EH (cell line): ENCODE measurements around the gene CTXND1.
"Not testable (repeated sequence)": the region's sequence is repeated elsewhere in the genome, so short reads cannot be mapped to it uniquely, and the experiment has no call there.

ENCODE experiments used
- DNase-seq: peaks from one replicate; pipeline ENCODE4 v3.0.0-alpha.2; 2015; ENCODE audit warnings: low read depth

Gene CTXND1

DNA sequence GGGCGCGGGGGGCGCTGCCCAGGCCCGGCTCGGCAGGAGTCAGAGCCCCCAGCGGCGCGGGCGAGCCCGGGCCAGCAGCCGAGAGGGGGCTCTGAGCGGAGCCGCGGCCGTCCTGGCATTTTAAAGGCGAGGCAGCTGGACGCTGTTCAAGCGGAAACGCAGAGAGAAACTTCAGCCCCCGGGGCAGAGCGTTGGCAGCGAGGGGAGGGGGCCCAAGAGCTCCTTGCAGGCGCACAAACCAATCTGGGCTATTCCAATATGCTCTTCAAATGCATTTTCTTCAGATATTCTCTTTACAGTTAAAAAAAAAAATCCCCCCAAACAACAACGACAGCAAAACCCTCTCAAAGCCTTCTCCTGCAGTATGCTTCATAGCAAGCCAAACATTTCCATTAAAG is at the start of gene CTXND1:
TSS of gene CTXND1 (minus strand) at position 93 of the 398 bp plus-strand sequence. CDS start 50,264 bp downstream, outside the sequence.
- DNase-seq: peak; percentile 2

DNA sequence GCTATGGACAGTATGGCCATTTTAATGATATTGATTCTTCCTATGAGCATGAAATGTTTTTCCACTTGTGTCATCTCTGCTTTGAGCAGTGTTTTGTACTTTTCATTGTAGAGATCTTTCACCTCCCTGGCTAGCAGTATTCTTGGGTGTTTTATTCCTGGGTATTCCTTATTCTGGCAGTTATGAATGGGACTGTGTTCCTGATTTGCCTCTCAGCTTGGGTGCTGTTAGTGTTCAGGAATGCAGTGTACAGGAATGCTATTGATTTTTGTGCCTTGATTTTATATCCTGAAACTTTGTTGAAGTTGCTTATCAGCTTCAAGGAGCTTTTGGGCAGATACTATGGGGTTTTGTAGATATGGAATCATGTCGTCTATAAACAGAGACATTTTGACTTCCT is 49.5 kb upstream of the CTXND1 start:
- no peak for DNase-seq

DNA sequence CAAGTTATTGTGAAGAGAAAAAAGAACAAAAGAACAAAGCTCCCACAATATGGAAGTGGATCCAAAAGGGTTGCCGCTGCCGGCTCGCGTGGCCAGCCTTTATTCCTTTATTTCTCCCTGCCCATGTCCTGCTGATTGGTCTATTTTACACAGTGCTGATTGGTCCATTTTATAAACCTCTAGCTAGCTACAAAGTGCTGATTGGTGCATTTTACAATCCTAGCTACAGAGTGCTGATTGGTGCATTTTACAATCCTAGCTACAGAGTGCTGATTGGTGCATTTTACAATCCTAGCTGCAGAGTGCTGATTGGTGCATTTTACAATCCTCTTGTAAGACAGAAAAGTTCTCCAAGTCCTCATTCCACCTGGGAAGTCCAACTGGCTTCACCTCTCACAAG is 43.8 kb upstream of the CTXND1 start:
- DNase-seq: not testable (repeated sequence)

DNA sequence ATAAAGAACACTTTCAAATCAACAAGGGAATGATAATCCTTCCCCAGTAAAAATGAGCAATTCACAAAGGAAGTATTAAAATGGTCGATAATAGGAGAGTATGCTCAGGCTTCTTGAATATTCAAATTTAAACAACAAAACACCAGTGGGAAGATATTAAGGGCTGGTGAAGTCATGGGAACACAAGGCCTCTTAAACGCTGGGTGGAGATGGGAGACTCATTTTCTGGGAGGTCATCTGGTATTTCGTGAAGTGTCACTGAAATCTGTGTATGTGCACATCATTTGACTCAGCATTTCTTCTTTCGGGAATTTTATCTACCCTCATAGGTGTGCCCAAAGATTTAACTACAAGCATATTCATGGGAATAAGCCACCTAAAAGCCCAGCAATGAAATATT is 40.1 kb upstream of the CTXND1 start:
- no peak for DNase-seq

DNA sequence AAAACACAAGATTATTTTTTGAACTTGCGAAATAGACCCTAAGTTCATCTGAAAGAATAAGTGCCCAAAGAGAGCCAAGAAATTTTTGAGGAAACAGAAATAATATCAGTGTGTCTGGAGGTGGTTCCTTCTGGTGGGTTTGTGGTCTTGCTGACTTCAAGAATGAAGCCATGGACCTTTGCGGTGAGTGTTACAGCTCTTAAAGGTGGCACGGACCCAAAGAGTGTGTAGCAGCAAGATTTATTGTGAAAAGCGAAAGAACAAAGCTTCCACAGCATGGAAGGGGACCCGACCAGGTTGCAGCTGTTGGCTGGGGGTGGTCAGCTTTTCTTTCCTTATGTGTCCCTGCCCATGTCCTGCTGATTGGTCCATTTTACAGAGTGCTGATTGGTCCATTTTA is 38.9 kb upstream of the CTXND1 start:
- not testable (repeated sequence) for DNase-seq

DNA sequence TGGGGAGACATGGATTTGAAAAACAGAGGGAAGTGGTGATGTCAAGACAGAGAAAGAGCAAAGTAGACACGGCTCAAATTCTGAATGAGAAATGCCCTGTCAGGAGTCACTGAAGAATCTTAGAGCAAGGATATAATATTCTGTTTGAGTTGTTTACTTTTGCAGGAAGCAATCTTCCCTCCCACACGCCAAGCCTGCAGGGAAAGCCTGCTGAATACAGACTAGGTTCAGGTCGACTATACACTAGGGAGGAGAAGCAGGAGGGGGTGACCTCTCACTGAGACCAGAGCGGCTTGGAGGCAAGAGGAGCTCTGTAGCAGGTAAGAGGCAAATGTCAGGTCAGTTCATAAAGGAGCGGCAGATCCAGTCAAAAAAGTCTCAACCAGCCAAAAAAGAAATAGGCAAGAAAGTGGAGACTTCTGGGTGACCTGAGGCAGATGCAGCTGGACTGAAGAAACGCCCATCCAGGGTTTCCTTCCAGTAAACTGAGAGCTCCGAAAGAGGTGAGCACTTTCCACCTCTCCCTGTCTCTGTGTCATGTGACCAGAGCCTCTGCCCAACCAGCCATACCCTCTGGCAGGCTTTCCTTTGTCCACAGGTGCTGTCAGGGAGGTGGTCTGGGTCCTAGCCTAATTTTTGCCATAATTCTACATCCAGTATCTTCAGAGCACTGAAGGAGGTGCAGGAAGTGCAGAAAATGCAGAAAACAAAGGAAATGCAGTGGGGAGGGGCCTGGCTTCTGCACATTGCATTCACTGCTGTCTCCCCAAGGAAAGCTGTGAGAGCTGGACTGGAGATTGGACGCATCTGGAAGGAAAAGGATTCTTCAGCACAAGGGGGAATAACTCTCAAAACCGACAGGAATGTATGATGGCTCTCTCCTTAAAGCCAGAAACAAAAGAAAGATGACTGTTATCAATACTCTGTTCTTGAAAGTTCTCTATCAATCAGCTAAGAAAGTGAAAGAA is 37.8 kb upstream of the CTXND1 start:
- no peak for DNase-seq

DNA sequence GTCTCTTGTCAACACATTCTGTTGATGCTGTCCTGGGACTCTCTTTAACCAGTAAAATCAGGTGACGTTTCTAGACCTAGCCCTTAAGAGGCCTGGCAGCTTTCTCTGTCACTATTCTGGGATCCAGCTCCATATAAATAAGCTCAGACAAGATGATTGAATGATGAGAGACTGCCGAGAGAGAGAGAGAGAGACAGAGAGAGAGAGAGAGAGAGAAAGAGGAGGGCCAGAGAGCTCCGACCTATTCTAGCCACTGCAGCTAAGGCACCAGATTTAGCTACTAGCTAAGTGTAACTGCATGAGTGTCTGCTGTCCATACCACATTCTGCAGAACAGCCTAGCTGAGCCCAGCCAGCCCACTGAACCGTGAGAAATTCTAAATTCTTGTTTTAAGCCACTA is 36.1 kb upstream of the CTXND1 start:
- no peak for DNase-seq

DNA sequence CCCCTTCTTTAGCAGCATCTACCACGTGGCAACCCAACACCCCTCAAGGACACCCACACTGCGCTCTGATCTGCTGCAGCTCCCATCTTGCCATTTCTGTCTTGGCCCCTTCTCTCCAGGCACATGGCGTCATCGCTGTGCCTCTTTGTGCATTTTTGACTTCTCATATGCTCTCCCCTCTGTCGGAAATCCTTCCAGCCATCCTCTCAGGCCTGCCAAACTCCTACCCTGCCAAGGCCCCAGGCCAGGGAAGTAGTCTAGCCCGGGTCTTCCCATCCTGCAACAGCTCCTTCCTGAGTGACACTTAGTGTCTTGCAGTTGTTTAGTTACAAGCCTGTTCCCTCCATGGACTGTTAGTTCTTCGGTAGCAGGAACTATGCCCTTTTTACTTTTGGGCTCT is 34.0 kb upstream of the CTXND1 start:
- DNase-seq: no peak

DNA sequence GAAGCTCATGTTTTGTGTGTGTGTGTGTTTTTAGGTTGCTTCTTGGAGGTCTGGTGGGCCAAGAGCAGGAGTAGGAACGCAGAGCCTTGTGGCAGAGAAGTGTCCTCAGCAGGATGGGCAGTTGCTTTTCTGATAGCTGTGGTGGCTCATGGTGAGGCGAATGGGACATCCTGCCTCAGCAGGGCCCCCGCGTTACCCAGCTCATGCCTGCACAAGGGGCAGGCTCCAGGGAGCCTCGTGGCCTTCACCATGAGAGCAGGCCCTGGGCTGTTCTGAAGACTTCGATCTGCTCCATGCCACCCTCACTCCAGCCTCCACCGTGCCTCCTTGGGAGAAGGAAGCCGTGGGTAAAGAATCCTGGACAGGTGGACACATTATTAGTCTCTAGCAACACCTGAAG is 33.4 kb upstream of the CTXND1 start:
- no peak for DNase-seq

DNA sequence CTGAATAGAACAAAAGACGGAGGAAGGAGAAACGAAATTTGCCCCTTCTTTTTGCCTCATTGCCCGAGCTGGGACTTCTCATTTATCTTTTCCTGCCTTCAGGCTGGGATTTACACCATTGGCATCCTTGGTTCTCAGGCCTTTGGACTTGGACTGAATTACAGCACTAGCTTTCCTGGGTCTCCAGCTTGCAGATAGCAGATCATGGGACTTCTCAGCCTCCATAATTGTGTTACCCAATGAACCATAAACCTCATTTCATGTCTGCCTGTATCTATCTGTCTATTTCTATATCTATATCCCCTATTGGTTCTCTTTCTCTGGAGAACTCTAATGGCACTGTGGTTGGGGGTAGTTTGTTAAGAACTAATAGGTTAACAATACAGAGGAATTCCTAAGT is 31.5 kb upstream of the CTXND1 start:
- no peak for DNase-seq

DNA sequence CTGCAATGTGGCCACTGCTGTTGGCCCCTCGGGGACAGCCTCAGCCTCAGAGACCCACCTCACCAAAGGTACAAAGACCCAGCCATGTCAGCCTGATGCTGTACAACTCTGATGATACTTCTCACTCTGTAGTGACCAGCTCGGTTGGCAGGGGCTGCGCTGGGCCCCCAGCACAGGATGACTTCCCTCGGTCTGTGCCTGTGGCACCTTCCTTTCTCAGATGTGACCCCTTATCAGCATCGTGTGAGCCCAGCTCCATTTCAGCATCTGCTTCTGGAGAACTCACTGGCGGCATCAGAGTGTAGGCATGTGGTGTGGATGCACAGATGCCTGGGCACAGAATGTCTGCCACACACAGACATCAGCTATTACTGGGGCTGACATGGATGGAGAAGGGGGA is 25.1 kb upstream of the CTXND1 start:
- no peak for DNase-seq

DNA sequence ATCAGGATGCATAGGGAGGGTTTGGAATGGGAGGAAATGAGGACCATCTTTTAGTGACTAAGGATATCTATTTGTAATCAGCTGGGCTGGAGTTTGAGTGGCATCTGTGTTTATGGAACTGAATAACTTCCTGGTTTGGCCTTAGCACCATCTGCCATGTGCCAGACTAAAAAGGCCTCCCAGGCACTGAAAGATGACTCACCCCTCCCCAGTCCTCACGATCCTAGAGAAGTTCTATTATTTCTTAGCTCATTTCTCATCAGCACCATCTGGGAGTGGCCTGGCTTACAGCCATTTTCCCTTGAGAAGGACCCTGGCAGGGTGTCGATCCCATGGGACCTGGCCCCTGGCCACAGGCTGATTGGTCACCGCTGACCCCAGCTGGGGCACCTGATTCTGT is 23.9 kb upstream of the CTXND1 start:
- peak; percentile 76 for DNase-seq

DNA sequence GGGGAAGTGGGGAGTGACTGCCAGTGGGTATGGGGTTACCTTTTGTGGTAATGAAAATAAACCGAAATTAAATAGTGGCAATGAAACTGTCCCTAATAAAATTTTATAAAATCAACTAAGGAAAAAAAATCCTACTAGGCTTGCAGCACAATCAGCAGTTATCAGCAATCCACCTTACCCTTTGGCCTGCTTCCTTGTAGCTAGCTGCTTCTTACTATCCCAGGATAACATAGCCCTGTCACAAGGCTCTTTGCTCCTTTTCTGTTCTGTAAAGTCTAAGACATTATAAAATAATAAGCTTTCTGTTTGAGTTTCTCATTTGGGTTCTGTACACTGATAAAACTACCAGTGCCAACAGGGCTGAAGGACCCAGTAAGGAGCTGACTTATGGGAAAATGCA is 23.0 kb upstream of the CTXND1 start:
- DNase-seq: no peak

DNA sequence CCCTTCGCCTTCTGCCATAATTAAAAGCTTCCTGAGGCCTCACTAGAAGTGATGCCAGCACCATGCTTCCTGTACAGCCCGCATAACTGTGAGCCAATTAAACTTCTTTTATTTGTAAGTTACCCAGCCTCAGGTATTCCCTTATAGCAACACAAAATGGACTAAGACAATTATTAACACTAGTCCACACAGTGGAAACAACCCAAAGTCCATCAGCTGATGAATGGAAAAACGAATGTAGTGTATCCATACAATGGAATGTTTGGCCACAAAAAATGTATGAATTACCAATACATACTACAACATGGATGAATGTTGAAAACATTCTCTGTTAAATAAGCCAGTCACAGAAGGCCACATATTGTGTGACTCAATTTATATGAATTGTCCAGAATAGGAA is 22.5 kb upstream of the CTXND1 start:
- no peak for DNase-seq

DNA sequence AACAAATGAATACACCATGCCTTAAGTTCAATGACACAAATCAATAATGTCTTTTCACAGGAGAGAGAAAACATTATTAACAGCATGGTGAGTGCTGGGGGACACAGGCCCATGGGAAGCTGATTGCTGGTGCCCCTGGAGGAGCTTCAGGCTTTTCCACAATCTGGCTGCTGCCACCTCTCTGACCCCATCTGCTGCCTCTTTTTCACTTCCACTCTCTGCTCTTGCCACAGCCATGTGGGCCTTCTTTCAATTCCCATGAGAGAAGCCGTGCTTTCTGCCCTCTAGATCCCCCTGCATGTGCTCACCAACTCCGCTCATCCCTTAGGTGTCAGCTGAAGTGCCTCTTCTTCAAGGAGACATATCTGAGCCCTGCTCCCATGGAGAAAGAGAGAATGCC is 21.0 kb upstream of the CTXND1 start:
- DNase-seq: no peak

DNA sequence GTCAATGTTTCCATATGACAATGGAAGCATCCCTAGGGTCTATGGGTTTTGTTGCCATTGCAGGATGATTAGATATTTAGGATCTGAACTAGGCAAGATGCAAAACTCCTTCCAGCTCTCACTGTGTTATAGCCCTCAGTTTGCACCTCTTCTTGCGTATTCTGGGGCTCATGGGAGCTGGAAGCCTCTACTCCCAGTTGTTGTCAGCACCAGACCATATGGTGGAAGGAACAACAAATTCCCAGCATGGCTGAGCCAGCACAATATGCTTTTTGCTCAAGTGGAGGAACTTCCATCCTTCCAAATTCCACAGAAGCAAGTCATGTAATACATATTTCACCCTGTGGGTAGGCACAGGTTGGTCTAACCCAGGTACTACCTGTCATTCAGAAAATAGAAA is 18.5 kb upstream of the CTXND1 start:
- DNase-seq: no peak

DNA sequence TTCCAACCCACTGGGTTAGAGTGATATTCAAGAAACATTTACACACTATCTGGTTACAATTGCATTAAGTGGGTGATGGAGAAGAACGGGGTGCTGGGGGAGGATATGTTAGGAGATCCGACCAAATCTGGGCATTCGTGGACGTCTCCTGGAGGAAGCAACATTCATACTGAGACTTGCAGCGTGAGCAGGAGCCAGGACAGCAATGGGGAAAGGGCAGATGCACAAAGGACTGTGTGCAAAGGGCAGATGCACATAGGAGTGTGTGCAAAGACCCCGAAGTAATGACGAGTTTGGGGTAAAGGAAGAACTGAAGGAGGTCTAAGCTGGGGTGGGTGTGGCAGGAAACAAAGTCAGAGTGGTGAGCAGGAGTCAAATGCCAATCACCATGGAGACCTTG is 16.1 kb upstream of the CTXND1 start:
- DNase-seq: no peak

DNA sequence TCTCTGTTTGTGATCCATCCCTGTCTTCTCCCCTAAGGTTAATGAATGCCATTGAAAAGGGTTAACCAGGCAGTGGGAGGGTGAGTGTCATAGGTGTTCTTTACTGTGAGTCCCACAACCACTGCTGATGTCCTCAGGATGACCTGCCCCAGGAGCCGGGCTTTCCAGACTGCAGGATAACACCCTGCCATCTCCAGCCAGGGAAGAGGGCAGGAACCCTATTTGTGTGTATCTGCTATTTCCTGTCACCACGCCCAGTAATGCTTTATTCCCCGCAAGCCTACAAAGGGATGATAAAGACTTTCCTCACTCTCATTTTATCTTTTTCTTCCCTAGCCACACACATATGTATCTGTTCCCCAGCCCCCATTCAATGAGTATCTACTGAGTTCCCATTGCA is 15.6 kb upstream of the CTXND1 start:
- DNase-seq: no peak

DNA sequence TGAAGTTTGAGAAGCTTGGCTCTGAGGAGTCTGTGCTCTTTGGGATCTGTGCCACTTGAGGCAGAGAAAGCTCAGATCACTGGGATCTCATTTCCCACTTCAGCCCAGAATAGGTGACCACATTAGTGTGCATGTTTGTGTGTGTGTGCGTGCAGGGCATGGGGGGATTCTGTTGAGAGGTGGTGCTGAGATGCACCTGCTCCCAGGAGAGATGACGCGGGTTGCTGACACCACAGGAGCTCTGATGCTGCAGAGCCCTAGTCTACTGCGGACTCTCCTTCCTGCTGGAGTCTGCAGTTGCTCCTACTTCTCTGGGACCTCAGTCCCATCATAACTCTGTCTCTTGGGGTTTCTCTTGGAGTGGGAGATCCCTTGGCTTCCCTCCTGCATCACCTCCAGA is 14.7 kb upstream of the CTXND1 start:
- no peak for DNase-seq

DNA sequence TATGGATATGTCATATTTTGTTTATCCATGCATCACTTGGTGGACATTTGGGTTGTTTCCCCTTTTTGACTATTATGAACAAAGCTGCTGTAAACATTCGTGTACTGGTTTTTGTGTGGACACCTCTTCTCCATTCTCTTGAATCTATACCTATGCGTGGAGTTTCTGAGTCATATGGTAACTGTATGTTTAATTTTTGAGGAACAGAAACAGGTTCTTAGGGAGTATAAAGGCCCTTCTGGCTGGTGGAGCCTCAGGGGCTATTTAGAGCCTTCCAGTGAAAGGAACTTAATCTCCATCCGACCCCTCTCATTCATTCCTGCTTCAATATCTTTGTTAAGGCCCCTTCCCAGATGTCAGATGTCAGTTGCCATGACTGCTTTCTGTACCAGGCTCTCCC is 14.1 kb upstream of the CTXND1 start:
- no peak for DNase-seq

DNA sequence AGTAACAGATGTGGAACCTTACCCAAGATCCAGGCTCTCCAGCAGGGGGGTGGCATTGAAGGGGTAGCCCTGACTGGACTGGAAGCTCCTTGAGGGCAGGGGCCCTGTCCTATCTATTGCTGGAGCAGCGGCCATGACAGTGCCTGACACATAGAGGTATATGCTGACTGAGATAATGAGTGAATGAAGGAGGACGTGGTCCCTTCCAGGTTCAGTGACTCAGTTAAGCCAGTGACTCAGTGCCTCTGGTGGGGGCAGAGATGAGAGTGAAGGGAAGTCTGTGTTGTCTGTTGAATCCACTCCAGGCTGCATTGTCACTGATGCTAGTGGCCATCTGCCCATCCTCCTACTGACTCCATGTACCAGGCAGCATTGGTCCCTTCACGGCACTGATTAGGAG is 13.0 kb upstream of the CTXND1 start:
- DNase-seq: peak; percentile 12

DNA sequence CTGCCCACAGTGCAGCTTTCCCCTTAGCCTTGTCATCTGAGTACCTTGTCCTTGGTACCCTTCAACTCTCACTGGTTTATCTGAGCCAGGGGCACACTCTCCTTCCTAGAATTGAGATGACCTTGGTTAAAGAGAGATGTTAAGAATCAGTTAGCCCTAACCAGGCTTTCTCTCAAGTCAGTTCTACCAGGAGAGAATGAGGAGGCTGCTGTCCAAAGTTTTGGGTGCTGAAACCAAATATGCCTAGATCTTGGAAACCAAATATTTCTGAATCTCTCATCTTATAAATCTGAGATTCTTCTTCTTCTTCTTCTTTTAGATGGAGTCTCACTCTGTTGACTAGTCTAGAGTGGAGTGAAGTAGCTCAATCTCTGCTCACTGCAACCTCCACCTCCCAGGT is 12.0 kb upstream of the CTXND1 start:
- peak; percentile 25 for DNase-seq

DNA sequence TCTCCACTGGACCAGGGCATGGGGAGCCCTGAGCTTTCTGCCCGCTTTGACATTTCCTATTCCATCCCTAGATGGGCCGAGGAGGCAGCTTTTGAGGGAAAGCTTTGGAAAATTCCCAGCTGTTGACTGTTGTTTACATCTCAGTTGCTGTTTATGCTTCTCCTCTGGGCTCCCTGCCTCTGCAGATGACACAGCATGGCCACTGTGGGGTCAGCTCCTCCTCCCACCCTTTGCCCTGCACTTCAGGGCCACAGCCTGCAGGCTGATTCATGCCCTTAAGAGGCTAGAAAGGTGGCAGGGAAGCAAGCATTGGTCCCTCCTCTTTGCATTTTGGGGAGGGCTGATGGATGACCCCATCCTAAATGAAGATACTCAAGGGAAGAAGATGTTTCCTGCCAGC is 8.5 kb upstream of the CTXND1 start:
- no peak for DNase-seq

DNA sequence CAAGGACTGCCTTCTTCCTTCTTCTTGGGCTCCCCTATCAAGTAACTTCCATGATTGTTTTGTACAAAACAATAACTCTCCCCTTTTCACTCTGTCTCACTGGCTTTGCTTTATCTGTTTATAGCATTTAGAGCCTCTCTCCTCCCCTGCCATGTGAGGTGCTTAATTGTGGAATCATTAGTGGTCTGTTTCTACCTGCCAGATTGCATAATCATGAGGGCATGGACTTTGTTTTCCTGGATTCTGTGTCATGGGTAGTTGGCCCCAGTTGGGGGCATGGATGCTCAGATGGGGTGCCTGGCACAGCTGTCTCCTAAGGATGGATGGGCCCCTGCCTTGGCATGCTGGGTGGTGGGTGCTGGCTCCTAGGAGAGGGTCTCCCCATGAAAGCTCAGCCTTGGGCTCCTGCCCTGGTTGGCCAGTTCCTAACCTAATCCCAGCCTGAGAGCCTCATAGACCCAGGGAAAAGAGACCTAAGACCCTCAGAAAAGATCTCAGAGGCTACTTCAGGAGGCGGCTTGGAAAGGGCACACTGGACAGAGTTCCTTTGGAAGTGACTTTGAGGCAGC is 8.0 kb upstream of the CTXND1 start:
- DNase-seq: no peak
